ENCODE results near the gene SGCD.

- TF ChIP-seq, protein P1, sequence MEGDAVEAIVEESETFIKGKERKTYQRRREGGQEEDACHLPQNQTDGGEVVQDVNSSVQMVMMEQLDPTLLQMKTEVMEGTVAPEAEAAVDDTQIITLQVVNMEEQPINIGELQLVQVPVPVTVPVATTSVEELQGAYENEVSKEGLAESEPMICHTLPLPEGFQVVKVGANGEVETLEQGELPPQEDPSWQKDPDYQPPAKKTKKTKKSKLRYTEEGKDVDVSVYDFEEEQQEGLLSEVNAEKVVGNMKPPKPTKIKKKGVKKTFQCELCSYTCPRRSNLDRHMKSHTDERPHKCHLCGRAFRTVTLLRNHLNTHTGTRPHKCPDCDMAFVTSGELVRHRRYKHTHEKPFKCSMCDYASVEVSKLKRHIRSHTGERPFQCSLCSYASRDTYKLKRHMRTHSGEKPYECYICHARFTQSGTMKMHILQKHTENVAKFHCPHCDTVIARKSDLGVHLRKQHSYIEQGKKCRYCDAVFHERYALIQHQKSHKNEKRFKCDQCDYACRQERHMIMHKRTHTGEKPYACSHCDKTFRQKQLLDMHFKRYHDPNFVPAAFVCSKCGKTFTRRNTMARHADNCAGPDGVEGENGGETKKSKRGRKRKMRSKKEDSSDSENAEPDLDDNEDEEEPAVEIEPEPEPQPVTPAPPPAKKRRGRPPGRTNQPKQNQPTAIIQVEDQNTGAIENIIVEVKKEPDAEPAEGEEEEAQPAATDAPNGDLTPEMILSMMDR (optimal IDR thresholded peaks at IDR 0.05 in 1 of 3, IDR thresholded peaks at IDR 0.05 in 1 of 3, conservative IDR thresholded peaks at IDR 0.05 in 1 of 3; ENCODE audit: extremely low read depth in 1 of 3, insufficient read depth in 2 of 3, low read length in 3 of 3), result no peak
- no peak for TF ChIP-seq EZH2 (IDR thresholded peaks at IDR 0.05; ENCODE audit: low read length)
Observed at GRCh38 chr5:156515121-156515520, 188.2 kb downstream of the SGCD start.
